Measurements from ENCODE around the gene PFKL.

The PFKL gene

GRCh38 chr21:44294391-44295162, 5.3 kb upstream of the PFKL start:
- no peak for DNase-seq (ENCODE audit: low spot score)

- no peak for DNase-seq (ENCODE audit: low spot score)
Measured at GRCh38 chr21:44295163-44295573, 4.7 kb upstream of the PFKL start.

GRCh38 chr21:44295646-44296045, 4.2 kb upstream of the PFKL start:
- DNase-seq (ENCODE audit: low spot score) = no peak

- no peak for DNase-seq (ENCODE audit: low spot score)
Measured at GRCh38 chr21:44296103-44296519, 3.7 kb upstream of the PFKL start.

- DNase-seq (ENCODE audit: low spot score) = no peak
Measured at GRCh38 chr21:44296916-44297315, 2.9 kb upstream of the PFKL start.

GRCh38 chr21:44297525-44298290, 2.1 kb upstream of the PFKL start:
- DNase-seq (ENCODE audit: low spot score) = peak; percentile 91

GRCh38 chr21:44298301-44298700, 1.6 kb upstream of the PFKL start:
- DNase-seq (ENCODE audit: low spot score) = no peak

GRCh38 chr21:44299085-44299457, 782 bp upstream of the PFKL start:
- no peak for DNase-seq (ENCODE audit: low spot score)

- peak; percentile 42 for DNase-seq (ENCODE audit: low spot score)
Measured at GRCh38 chr21:44300262-44300959, 558 bp downstream of the PFKL start.

GRCh38 chr21:44301141-44301540, 1.3 kb downstream of the PFKL start:
- no peak for DNase-seq (ENCODE audit: low spot score)

GRCh38 chr21:44301961-44302406, 2.1 kb downstream of the PFKL start:
- DNase-seq (ENCODE audit: low spot score) = peak; percentile 11

- peak; percentile 35 for DNase-seq (ENCODE audit: low spot score)
Measured at GRCh38 chr21:44302573-44303401, 2.9 kb downstream of the PFKL start.

- DNase-seq (ENCODE audit: low spot score) = no peak
Measured at GRCh38 chr21:44303490-44303981, 3.7 kb downstream of the PFKL start.

GRCh38 chr21:44304011-44304616, 4.3 kb downstream of the PFKL start:
- DNase-seq (ENCODE audit: low spot score) = peak; percentile 75

- DNase-seq (ENCODE audit: low spot score) = peak; percentile 79
Measured at GRCh38 chr21:44304877-44305293, 5.0 kb downstream of the PFKL start.

GRCh38 chr21:44305691-44306090, 5.8 kb downstream of the PFKL start:
- peak; percentile 74 for DNase-seq (ENCODE audit: low spot score)

GRCh38 chr21:44306936-44307704, 7.3 kb downstream of the PFKL start:
- no peak for DNase-seq (ENCODE audit: low spot score)

- no peak for DNase-seq (ENCODE audit: low spot score)
Measured at GRCh38 chr21:44310628-44311507, 11.0 kb downstream of the PFKL start.

- DNase-seq (ENCODE audit: low spot score) = no peak
Measured at GRCh38 chr21:44312089-44312488, 12.2 kb downstream of the PFKL start.

Measured in pons (tissue), 1 donor.